ENCODE measurements around the gene TIGD6. TPM values are rescaled to one million over a fixed set of nuclear protein-coding genes. Genes with fewer than 3 reads are reported as not detected.

Gene TIGD6
- total RNA-seq, 1 donor from 2014 or later: 2.5 TPM

GRCh38 chr5:150026682-150027172 lies 26.3 kb upstream of the TIGD6 start:
- Mint-ChIP-seq H3K36me3 (ENCODE audit: low read depth) (peaks cover 52% of the 10 kb centered on the region), H3K9me3 (no peaks in the 10 kb centered on the region), H3K4me3 (no peak overlapping the region), H3K27me3 (no peaks in the 10 kb centered on the region), H3K27ac (no peak overlapping the region), H3K4me1 (peaks cover 9% of the 10 kb centered on the region)
- intact Hi-C loops (cut with micrococcal nuclease): no loop called here
- DNase-seq: no peak

DNA sequence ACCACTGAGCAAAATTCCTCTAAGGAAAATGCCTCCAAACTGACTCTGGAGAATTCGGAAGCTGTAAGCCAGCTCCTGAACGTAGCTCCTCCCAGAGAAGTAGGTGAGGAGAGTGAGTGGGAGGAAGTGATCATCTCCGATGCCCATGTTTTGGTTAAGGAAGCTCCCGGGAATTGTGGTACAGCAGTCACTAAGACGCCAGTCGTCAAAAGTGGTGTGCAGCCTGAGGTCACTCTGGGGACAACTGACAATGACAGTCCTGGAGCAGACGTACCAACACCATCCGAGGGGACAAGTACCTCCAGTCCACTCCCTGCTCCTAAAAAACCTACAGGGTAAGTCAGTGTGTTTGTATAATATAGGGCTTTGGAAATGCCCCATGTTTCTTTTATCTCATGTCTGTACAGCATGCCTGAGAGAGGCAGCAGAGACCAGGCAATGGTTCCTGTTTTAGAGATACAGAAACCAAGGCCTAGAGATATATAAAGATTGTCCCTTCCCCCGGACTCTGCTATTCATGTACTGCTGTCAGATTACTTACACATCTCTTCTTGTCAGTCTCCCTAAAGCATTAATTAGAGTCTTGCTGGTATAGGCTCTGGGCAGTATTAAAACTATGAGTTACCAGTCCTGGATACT lies 24.0 kb upstream of the TIGD6 start:
- Mint-ChIP-seq H3K27ac (no peak overlapping the region), H3K9me3 (no peaks in the 10 kb centered on the region), H3K4me1 (peaks cover 19% of the 10 kb centered on the region), H3K4me3 (no peak overlapping the region), H3K36me3 (ENCODE audit: low read depth) (peaks cover 59% of the 10 kb centered on the region), H3K27me3 (no peaks in the 10 kb centered on the region)
- no peak for DNase-seq
- intact Hi-C loops (cut with micrococcal nuclease): no loop called here

DNA sequence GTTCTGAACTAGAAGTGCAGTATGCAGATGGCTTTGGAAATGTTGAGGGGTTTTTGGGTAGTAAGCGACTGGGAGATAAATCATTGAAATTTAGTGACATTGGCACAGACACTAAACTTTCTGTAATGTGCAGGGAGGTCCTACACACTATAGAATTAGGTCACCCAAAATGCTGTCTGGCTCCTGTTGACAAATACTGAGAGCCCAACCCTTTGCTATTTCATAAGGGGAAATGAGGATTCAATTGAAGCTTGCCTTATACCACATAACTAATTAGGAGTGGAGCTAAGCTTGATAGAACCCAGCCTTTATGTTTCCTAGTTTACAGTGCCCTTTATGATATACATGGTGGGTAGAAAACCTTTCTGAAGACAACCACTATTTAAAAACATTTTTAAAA lies 22.7 kb upstream of the TIGD6 start:
- no peaks in the 10 kb centered on the region for H3K27me3 Mint-ChIP-seq
- no peak for DNase-seq
- H3K9me3 Mint-ChIP-seq: no peaks in the 10 kb centered on the region
- peaks cover 19% of the 10 kb centered on the region for H3K4me1 Mint-ChIP-seq
- H3K4me3 Mint-ChIP-seq: no peak overlapping the region
- intact Hi-C loops (cut with micrococcal nuclease): no loop called here
- peaks cover 66% of the 10 kb centered on the region for H3K36me3 Mint-ChIP-seq (ENCODE audit: low read depth)
- H3K27ac Mint-ChIP-seq: no peak overlapping the region

- no peak overlapping the region for H3K27ac Mint-ChIP-seq
- H3K36me3 Mint-ChIP-seq (ENCODE audit: low read depth): peaks cover 64% of the 10 kb centered on the region
- no peak for DNase-seq
- H3K4me1 Mint-ChIP-seq: peaks cover 19% of the 10 kb centered on the region
- H3K27me3 Mint-ChIP-seq: no peaks in the 10 kb centered on the region
- H3K4me3 Mint-ChIP-seq: no peak overlapping the region
- intact Hi-C loops (cut with micrococcal nuclease): no loop called here
- H3K9me3 Mint-ChIP-seq: no peaks in the 10 kb centered on the region
Observed at GRCh38 chr5:150022681-150023080, 22.2 kb upstream of the TIGD6 start.

DNA sequence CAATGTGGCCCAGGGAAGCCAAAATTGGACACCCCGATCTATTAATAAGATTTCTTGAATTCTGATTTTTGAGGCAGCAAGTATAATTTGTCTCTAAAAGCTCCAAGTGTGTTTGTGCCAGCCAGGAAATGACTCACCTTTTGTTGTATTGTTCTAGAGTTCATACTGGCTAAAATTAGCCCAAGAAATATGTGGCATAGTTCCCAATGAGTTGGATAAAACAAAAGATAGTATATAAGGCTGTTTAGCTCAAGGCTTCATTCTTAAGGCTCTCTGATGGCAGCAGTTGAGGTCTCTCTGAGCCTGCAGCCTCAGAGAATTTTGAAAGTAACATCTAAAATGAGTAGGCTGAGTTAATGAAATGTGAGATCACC lies 21.7 kb upstream of the TIGD6 start:
- intact Hi-C loops (cut with micrococcal nuclease): no loop called here
- Mint-ChIP-seq H3K4me3 (no peak overlapping the region), H3K36me3 (ENCODE audit: low read depth) (peaks cover 69% of the 10 kb centered on the region), H3K27ac (peak overlapping the region; percentile 43), H3K9me3 (no peaks in the 10 kb centered on the region), H3K27me3 (no peaks in the 10 kb centered on the region), H3K4me1 (peaks cover 19% of the 10 kb centered on the region)
- no peak for DNase-seq

GRCh38 chr5:150021491-150022157 lies 21.2 kb upstream of the TIGD6 start:
- peaks cover 19% of the 10 kb centered on the region for H3K4me1 Mint-ChIP-seq
- peaks cover 70% of the 10 kb centered on the region for H3K36me3 Mint-ChIP-seq (ENCODE audit: low read depth)

GRCh38 chr5:150020249-150020648 lies 19.8 kb upstream of the TIGD6 start:
- H3K27ac Mint-ChIP-seq: peak overlapping the region; percentile 72
- H3K36me3 Mint-ChIP-seq (ENCODE audit: low read depth): peaks cover 72% of the 10 kb centered on the region
- DNase-seq: no peak
- peaks cover 19% of the 10 kb centered on the region for H3K4me1 Mint-ChIP-seq
- H3K9me3 Mint-ChIP-seq: peaks cover 8% of the 10 kb centered on the region
- no peak overlapping the region for H3K4me3 Mint-ChIP-seq
- no peaks in the 10 kb centered on the region for H3K27me3 Mint-ChIP-seq
- intact Hi-C loops (cut with micrococcal nuclease): no loop called here

More at GRCh38 chr5:150021491-150022157, 21.2 kb upstream of the TIGD6 start:
- Mint-ChIP-seq H3K27ac (peak overlapping the region; percentile 43), H3K4me3 (no peak overlapping the region), H3K27me3 (no peaks in the 10 kb centered on the region), H3K9me3 (no peaks in the 10 kb centered on the region)
- intact Hi-C loops (cut with micrococcal nuclease): no loop called here
- no peak for DNase-seq

- Mint-ChIP-seq H3K4me1 (peaks cover 16% of the 10 kb centered on the region), H3K36me3 (ENCODE audit: low read depth) (peaks cover 89% of the 10 kb centered on the region), H3K4me3 (no peak overlapping the region), H3K27me3 (no peaks in the 10 kb centered on the region), H3K27ac (no peak overlapping the region), H3K9me3 (peaks cover 10% of the 10 kb centered on the region)
- DNase-seq: no peak
- intact Hi-C loops (cut with micrococcal nuclease): no loop called here
Observed at GRCh38 chr5:150017226-150018005, 17.0 kb upstream of the TIGD6 start.

GRCh38 chr5:150016537-150016936 lies 16.1 kb upstream of the TIGD6 start:
- peaks cover 88% of the 10 kb centered on the region for H3K36me3 Mint-ChIP-seq (ENCODE audit: low read depth)
- no peaks in the 10 kb centered on the region for H3K27me3 Mint-ChIP-seq
- peaks cover 11% of the 10 kb centered on the region for H3K4me1 Mint-ChIP-seq
- intact Hi-C loops (cut with micrococcal nuclease): no loop called here
- peaks cover 10% of the 10 kb centered on the region for H3K9me3 Mint-ChIP-seq
- DNase-seq: no peak
- H3K27ac Mint-ChIP-seq: no peak overlapping the region
- no peak overlapping the region for H3K4me3 Mint-ChIP-seq

DNA sequence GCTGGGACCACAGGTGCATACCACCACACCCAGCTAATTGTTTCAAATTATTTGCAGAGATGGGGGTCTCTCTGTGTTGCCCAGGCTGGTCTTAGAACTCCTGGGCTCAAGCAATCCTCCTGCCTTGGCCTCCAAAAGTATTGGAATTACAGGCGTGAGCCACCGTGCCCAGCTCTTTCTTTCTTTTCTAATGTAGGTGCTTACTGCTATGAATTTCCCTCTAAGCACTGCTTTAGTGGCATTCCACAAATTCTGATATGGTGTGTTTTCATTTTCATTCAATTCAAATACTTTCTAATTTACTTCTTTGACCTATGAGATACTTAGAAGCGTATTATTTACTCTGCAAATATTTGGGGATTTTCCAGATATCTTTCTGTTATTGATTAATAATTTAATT lies 15.0 kb upstream of the TIGD6 start:
- peaks cover 88% of the 10 kb centered on the region for H3K36me3 Mint-ChIP-seq (ENCODE audit: low read depth)
- H3K27ac Mint-ChIP-seq: no peak overlapping the region
- no peaks in the 10 kb centered on the region for H3K27me3 Mint-ChIP-seq
- intact Hi-C loops (cut with micrococcal nuclease): no loop called here
- peaks cover 10% of the 10 kb centered on the region for H3K9me3 Mint-ChIP-seq
- no peak for DNase-seq
- H3K4me1 Mint-ChIP-seq: peaks cover 7% of the 10 kb centered on the region
- no peak overlapping the region for H3K4me3 Mint-ChIP-seq

DNA sequence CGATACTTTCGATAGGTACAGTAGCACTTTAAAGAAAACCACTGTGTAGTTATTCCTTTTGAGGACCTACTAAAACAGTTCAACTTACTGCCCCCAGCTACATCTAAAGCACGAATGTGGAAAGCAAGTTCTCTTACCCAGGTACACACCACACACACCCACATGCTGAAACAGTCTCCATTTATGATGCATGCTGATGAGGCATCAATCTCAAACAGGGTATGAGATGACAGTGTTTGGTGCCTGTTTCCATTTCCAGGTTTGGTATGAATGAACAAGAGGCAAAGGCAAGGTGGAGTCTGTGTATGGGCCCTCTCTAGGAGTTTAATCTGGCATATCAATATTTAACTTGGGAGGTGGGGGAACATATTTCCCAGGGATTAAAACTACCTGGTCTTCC lies 14.0 kb upstream of the TIGD6 start:
- Mint-ChIP-seq H3K27me3 (no peaks in the 10 kb centered on the region), H3K36me3 (ENCODE audit: low read depth) (peaks cover 89% of the 10 kb centered on the region), H3K27ac (no peak overlapping the region), H3K4me1 (peaks cover 3% of the 10 kb centered on the region), H3K9me3 (peaks cover 10% of the 10 kb centered on the region), H3K4me3 (no peak overlapping the region)
- intact Hi-C loops (cut with micrococcal nuclease): no loop called here
- no peak for DNase-seq

- H3K27me3 Mint-ChIP-seq: no peaks in the 10 kb centered on the region
- H3K9me3 Mint-ChIP-seq: peaks cover 10% of the 10 kb centered on the region
- H3K4me1 Mint-ChIP-seq: peaks cover 5% of the 10 kb centered on the region
- no peak overlapping the region for H3K4me3 Mint-ChIP-seq
- H3K27ac Mint-ChIP-seq: no peak overlapping the region
- intact Hi-C loops (cut with micrococcal nuclease): no loop called here
- peaks cover 86% of the 10 kb centered on the region for H3K36me3 Mint-ChIP-seq (ENCODE audit: low read depth)
- no peak for DNase-seq
Observed at GRCh38 chr5:150013931-150014330, 13.5 kb upstream of the TIGD6 start.

- no peak for DNase-seq
- intact Hi-C loops (cut with micrococcal nuclease): loop anchor here (10.0 kb wide), 2 partner anchors 205 to 445 kb away; no protein-coding TSS in a partner anchor
- no peak overlapping the region for H3K4me3 Mint-ChIP-seq
- H3K9me3 Mint-ChIP-seq: no peaks in the 10 kb centered on the region
- no peaks in the 10 kb centered on the region for H3K27me3 Mint-ChIP-seq
- H3K36me3 Mint-ChIP-seq (ENCODE audit: low read depth): peaks cover 78% of the 10 kb centered on the region
- H3K4me1 Mint-ChIP-seq: peaks cover 13% of the 10 kb centered on the region
- H3K27ac Mint-ChIP-seq: no peak overlapping the region
Observed at GRCh38 chr5:150009671-150010387, 9.4 kb upstream of the TIGD6 start.
